ENCODE results near the gene NAV3.

NAV3 gene

DNA sequence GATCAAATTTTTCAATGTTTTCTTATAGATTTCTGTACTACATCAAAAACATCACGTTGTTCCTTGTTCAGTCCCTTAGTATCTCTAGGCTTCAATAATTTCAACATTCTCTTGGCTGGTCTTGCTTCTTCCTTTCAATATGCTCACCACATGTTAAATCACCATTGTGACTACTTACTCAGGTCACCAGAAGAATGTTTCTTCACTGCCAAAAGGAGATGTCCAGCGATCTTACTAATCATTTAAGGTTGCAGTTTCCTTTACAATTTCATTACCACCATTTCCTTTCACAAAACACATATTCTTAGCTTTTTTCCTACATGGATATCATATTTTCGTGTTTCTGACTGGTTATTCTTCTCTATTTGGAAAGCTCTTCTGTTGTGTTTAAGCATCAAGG, 363.8 kb downstream of the NAV3 start:
- Histone ChIP-seq H3K36me3 (ENCODE audit: insufficient read depth, low read length) (no peaks in the 10 kb centered on the region), H3K4me1 (ENCODE audit: insufficient read depth, low read length, poor library complexity, severe bottlenecking) (no peaks in the 10 kb centered on the region), H3K9ac (ENCODE audit: low read depth, low read length, poor library complexity, severe bottlenecking) (no peak overlapping the region), H3K4me2 (ENCODE audit: low read depth, low read length, poor library complexity, severe bottlenecking) (no peak overlapping the region), H3K9me3 (ENCODE audit: insufficient read depth, low read depth, low read length) (no peaks in the 10 kb centered on the region), H3K9me2 (replicated peaks; ENCODE audit: low read depth, low read length) (no peaks in the 10 kb centered on the region), H3K27me3 (ENCODE audit: insufficient read depth, low read length, poor library complexity, severe bottlenecking) (no peaks in the 10 kb centered on the region), H4K20me1 (ENCODE audit: insufficient read depth, low read length, poor library complexity, severe bottlenecking) (no peaks in the 10 kb centered on the region), H3K4me3 (ENCODE audit: low read length, poor library complexity, severe bottlenecking) (no peak overlapping the region), H2AFZ (ENCODE audit: low read length) (no peak overlapping the region), H3K79me2 (ENCODE audit: insufficient read depth, low read length) (no peaks in the 10 kb centered on the region), H3F3A (ENCODE audit: low read depth) (no peaks in the 10 kb centered on the region)
- TF ChIP-seq EZH2phosphoT487 (IDR thresholded peaks at IDR 0.05; ENCODE audit: borderline replicate concordance): no peak
- TF ChIP-seq, protein P1, sequence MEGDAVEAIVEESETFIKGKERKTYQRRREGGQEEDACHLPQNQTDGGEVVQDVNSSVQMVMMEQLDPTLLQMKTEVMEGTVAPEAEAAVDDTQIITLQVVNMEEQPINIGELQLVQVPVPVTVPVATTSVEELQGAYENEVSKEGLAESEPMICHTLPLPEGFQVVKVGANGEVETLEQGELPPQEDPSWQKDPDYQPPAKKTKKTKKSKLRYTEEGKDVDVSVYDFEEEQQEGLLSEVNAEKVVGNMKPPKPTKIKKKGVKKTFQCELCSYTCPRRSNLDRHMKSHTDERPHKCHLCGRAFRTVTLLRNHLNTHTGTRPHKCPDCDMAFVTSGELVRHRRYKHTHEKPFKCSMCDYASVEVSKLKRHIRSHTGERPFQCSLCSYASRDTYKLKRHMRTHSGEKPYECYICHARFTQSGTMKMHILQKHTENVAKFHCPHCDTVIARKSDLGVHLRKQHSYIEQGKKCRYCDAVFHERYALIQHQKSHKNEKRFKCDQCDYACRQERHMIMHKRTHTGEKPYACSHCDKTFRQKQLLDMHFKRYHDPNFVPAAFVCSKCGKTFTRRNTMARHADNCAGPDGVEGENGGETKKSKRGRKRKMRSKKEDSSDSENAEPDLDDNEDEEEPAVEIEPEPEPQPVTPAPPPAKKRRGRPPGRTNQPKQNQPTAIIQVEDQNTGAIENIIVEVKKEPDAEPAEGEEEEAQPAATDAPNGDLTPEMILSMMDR (conservative IDR thresholded peaks at IDR 0.05; ENCODE audit: low read length): no peak

DNA sequence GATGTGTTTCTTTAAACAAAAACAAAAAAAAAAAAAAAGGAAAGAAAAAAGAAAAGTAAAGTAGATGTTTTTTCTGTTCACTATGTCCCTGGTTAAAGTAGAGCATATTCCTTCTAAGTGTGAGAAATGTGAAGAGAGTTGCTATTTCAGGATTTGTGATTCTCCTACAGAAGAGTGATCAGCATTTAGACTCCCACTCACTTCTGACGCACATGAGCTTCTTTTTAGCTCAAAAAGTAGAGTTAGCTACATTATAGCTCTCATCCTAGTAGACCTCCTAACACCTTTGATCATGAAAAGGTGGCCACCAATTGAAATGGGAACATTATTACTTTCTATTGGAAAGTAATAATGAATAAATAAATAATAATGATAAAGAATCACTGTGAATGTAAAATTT, 368.2 kb downstream of the NAV3 start:
- no peaks in the 10 kb centered on the region for H3K36me3 ChIP-seq (ENCODE audit: insufficient read depth, low read length)
- no peak overlapping the region for H3K4me3 ChIP-seq (ENCODE audit: low read length, poor library complexity, severe bottlenecking)
- H3F3A ChIP-seq (ENCODE audit: low read depth): no peaks in the 10 kb centered on the region
- no peak overlapping the region for H3K9ac ChIP-seq (ENCODE audit: low read depth, low read length, poor library complexity, severe bottlenecking)
- no peak overlapping the region for H3K4me2 ChIP-seq (ENCODE audit: low read depth, low read length, poor library complexity, severe bottlenecking)
- no peaks in the 10 kb centered on the region for H3K9me3 ChIP-seq (ENCODE audit: insufficient read depth, low read depth, low read length)
- H2AFZ ChIP-seq (ENCODE audit: low read length): no peak overlapping the region
- H3K9me2 ChIP-seq (replicated peaks; ENCODE audit: low read depth, low read length): no peaks in the 10 kb centered on the region
- H3K79me2 ChIP-seq (ENCODE audit: insufficient read depth, low read length): no peaks in the 10 kb centered on the region
- no peak for TF ChIP-seq EZH2phosphoT487 (IDR thresholded peaks at IDR 0.05; ENCODE audit: borderline replicate concordance)
- TF ChIP-seq, protein P1 (conservative IDR thresholded peaks at IDR 0.05; ENCODE audit: low read length): no peak
- H3K4me1 ChIP-seq (ENCODE audit: insufficient read depth, low read length, poor library complexity, severe bottlenecking): no peaks in the 10 kb centered on the region
- H4K20me1 ChIP-seq (ENCODE audit: insufficient read depth, low read length, poor library complexity, severe bottlenecking): no peaks in the 10 kb centered on the region
- H3K27me3 ChIP-seq (ENCODE audit: insufficient read depth, low read length, poor library complexity, severe bottlenecking): no peaks in the 10 kb centered on the region

DNA sequence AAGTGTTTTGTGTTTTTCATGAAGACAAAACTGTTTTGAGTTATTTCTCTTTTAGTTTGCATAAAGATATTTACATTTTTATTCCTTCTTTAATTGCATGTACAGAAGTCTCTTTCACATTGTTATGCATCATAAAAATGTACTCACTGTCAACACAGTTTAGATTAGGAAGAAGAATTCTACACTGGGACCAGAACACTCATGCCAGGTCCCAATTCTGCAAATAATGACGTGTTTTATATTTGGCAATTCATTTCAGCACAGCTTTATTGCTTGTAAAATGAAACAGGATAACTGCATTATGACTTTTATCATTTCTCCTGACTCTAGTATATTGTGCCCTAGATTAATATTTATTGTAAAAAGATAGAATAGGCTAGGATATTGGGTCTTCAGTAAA, 369.2 kb downstream of the NAV3 start:
- H3K9ac ChIP-seq (ENCODE audit: low read depth, low read length, poor library complexity, severe bottlenecking): no peak overlapping the region
- no peaks in the 10 kb centered on the region for H3K36me3 ChIP-seq (ENCODE audit: insufficient read depth, low read length)
- H2AFZ ChIP-seq (ENCODE audit: low read length): no peak overlapping the region
- H3K9me2 ChIP-seq (replicated peaks; ENCODE audit: low read depth, low read length): no peaks in the 10 kb centered on the region
- no peaks in the 10 kb centered on the region for H3K4me1 ChIP-seq (ENCODE audit: insufficient read depth, low read length, poor library complexity, severe bottlenecking)
- H4K20me1 ChIP-seq (ENCODE audit: insufficient read depth, low read length, poor library complexity, severe bottlenecking): no peaks in the 10 kb centered on the region
- TF ChIP-seq, protein P1 (conservative IDR thresholded peaks at IDR 0.05; ENCODE audit: low read length): no peak
- no peak for TF ChIP-seq EZH2phosphoT487 (IDR thresholded peaks at IDR 0.05; ENCODE audit: borderline replicate concordance)
- no peaks in the 10 kb centered on the region for H3K9me3 ChIP-seq (ENCODE audit: insufficient read depth, low read depth, low read length)
- no peaks in the 10 kb centered on the region for H3F3A ChIP-seq (ENCODE audit: low read depth)
- no peaks in the 10 kb centered on the region for H3K79me2 ChIP-seq (ENCODE audit: insufficient read depth, low read length)
- no peak overlapping the region for H3K4me3 ChIP-seq (ENCODE audit: low read length, poor library complexity, severe bottlenecking)
- H3K4me2 ChIP-seq (ENCODE audit: low read depth, low read length, poor library complexity, severe bottlenecking): no peak overlapping the region
- H3K27me3 ChIP-seq (ENCODE audit: insufficient read depth, low read length, poor library complexity, severe bottlenecking): no peaks in the 10 kb centered on the region
